Vagina (tissue), 2 donors: ENCODE measurements around the gene NUMA1. TPM values are rescaled to one million over a fixed set of nuclear protein-coding genes. Genes with fewer than 3 reads are reported as not detected.

Source experiments
- DNase-seq, 2 donors: peaks; one replicate each; pipeline ENCODE4 v3.0.0-alpha.2; 2017; ENCODE audit errors: extremely low spot score in 2 of 2
- H3K27ac ChIP-seq: fragments of 200-600 bp; sonication (generic); one replicate; pipeline ENCODE4 v1.5.1; 2019
- H3K27me3 ChIP-seq: fragments of 200-600 bp; sonication (generic); one replicate; pipeline ENCODE4 v1.5.1; 2019
- H3K36me3 ChIP-seq, 2 donors: fragments of 200-600 bp; sonication (generic); one replicate each; pipeline ENCODE4 v1.5.1; 2017 to 2019
- H3K4me1 ChIP-seq: fragments of 200-600 bp; sonication (generic); one replicate; pipeline ENCODE4 v1.5.1; 2019
- H3K4me3 ChIP-seq, 2 donors: fragments of 200-600 bp; sonication (generic); 1 replicate in 1 of 2; 2 replicates in 1 of 2; pipeline ENCODE4 v1.5.1; 2016 to 2019
- H3K9me3 ChIP-seq: fragments of 200-600 bp; sonication (generic); one replicate; pipeline ENCODE4 v1.5.1; 2019
- POLR2A ChIP-seq, 2 donors: fragments of 450-650 bp; IDR thresholded peaks; one replicate each; pipeline ENCODE4 v1.6.1; 2017; ENCODE audit warnings: antibody characterized with exemption in 2 of 2, mild to moderate bottlenecking in 2 of 2, moderate library complexity in 2 of 2
- POLR2AphosphoS5 ChIP-seq, 2 donors: sonication (generic); formaldehyde crosslinking; IDR thresholded peaks; one replicate each; pipeline ENCODE4 v1.9.0; 2017; ENCODE audit warnings: antibody characterized with exemption in 2 of 2, mild to moderate bottlenecking in 2 of 2, low read depth in 1 of 2; ENCODE audit not compliant: insufficient read depth in 1 of 2
- intact Hi-C: fragments of 100-400 bp; cut with DNase I; formaldehyde crosslinking; loops from one replicate; pipeline ENCODE4 v1.15.1; 2023
- total RNA-seq: library from RNA; depleted of rRNA; stranded (reverse); fragments of >200 nt; gene quantifications from one replicate; pipeline ENCODE4 v1.2.3, GENCODE V29; 2016
- TF ChIP-seq, protein P1 (sequence below), 3 experiments: fragments of 450-650 bp in 2 of 3; fragments of 200-600 bp in 1 of 3; sonication (generic) in 1 of 3; IDR thresholded peaks; one replicate each; pipeline ENCODE4 v1.5.1; 2017 to 2019; ENCODE audit warnings: antibody characterized with exemption in 3 of 3, mild to moderate bottlenecking in 2 of 3, moderate library complexity in 2 of 3

The NUMA1 gene
- total RNA-seq, 1 donor from 2014 or later = 314 TPM

DNA sequence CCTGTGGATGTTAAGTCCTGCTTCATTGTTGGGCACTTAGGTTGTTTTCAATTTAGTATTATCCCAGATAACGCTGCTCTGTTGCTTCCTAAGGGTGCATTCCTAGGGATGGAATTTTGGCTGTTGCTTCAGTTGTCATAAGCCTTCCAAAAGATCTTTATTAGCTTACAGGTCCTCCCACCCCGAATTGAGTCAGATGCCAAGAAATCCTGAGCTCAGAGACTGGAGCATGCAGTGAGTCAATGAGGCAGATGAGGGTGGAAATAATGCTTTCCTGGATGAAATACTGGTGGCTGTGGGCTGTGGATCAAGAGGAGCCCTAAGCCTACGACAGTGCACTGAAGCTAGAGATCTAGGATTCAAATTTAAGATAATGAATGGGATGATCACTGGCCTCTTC lies 92.3 kb downstream of the NUMA1 start:
- H3K27ac ChIP-seq = no peak overlapping the region
- intact Hi-C loops = no loop called here
- H3K27me3 ChIP-seq = no peaks in the 10 kb centered on the region
- TF ChIP-seq, protein P1, sequence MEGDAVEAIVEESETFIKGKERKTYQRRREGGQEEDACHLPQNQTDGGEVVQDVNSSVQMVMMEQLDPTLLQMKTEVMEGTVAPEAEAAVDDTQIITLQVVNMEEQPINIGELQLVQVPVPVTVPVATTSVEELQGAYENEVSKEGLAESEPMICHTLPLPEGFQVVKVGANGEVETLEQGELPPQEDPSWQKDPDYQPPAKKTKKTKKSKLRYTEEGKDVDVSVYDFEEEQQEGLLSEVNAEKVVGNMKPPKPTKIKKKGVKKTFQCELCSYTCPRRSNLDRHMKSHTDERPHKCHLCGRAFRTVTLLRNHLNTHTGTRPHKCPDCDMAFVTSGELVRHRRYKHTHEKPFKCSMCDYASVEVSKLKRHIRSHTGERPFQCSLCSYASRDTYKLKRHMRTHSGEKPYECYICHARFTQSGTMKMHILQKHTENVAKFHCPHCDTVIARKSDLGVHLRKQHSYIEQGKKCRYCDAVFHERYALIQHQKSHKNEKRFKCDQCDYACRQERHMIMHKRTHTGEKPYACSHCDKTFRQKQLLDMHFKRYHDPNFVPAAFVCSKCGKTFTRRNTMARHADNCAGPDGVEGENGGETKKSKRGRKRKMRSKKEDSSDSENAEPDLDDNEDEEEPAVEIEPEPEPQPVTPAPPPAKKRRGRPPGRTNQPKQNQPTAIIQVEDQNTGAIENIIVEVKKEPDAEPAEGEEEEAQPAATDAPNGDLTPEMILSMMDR (IDR thresholded peaks at IDR 0.05) = no peak
- TF ChIP-seq POLR2AphosphoS5 (IDR thresholded peaks at IDR 0.05; ENCODE audit: insufficient read depth in 1 of 2, low read depth in 1 of 2) (no peak), POLR2A (IDR thresholded peaks at IDR 0.05) (no peak)
- peaks cover 9% of the 10 kb centered on the region for H3K4me1 ChIP-seq
- H3K4me3 ChIP-seq = no peak overlapping the region
- no peaks in the 10 kb centered on the region for H3K36me3 ChIP-seq
- no peak for DNase-seq
- no peaks in the 10 kb centered on the region for H3K9me3 ChIP-seq

DNA sequence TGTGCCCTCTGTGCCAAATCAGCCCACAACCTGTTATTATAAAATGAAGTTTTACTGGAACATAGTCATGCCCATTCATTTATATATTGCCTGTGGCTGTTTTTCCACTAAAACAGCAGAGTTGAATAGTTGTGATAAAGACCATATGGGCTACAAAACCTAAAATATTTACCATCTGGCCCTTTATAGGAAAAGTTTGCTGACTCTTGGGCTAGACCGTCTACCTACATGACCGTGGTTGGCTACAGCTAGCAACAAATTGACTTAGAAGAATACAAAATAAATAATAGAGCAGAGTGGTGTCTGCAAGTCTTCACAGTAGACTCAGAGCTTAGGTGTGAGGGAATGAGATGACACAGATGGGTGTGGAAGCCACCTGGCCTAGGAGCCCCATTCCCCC lies 92.8 kb downstream of the NUMA1 start:
- intact Hi-C loops = no loop called here
- Histone ChIP-seq H3K4me3 (no peak overlapping the region), H3K27ac (no peak overlapping the region), H3K36me3 (no peaks in the 10 kb centered on the region), H3K4me1 (peaks cover 9% of the 10 kb centered on the region), H3K27me3 (no peaks in the 10 kb centered on the region), H3K9me3 (no peaks in the 10 kb centered on the region)
- TF ChIP-seq POLR2A (IDR thresholded peaks at IDR 0.05) (no peak), POLR2AphosphoS5 (IDR thresholded peaks at IDR 0.05; ENCODE audit: insufficient read depth in 1 of 2, low read depth in 1 of 2) (no peak)
- TF ChIP-seq, protein P1 (IDR thresholded peaks at IDR 0.05) = no peak
- no peak for DNase-seq

DNA sequence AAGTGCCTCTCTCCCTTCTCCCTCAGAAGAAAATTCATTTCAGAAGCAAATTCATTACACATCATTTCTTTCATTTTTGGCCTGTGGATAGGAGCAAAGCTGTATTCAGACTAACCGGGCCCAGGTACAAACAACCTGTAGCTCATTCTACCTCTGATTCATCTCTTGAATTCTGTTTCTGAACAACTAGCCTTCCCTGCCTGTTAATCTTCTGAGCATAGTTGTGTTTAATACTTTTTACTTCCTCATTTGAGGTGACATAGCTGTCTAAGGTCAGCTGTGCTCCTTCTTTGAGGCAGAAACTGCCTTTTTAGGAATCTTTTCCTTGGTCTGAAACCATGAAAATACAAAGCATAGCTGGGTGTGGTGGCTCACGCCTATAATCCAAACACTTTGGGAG lies 94.2 kb downstream of the NUMA1 start:
- intact Hi-C loops = no loop called here

DNA sequence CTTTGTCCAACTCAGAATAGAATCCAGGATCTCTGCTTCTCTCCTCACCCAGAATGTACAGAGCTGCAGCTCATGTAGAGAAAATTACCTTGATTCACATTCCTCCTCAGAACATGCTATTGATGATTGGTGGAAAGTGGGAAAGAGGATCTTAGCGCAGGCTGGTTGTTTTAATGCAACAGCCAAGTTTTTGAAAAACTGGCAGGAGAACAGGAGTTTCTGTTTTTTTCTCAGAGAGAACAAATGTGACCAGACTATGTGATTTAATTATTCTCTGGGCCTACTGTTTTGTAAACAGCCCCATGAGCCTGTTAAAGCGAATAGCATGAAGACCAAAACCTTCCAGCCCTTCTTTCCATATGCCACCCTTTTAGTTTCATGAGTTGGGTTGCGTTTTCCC lies 100.7 kb downstream of the NUMA1 start:
- TF ChIP-seq, protein P1 (IDR thresholded peaks at IDR 0.05) = no peak
- no peak for TF ChIP-seq POLR2AphosphoS5 (IDR thresholded peaks at IDR 0.05; ENCODE audit: insufficient read depth in 1 of 2, low read depth in 1 of 2)
- H3K9me3 ChIP-seq = no peaks in the 10 kb centered on the region
- intact Hi-C loops = no loop called here
- H3K36me3 ChIP-seq = no peaks in the 10 kb centered on the region
- no peaks in the 10 kb centered on the region for H3K4me1 ChIP-seq
- DNase-seq = no peak
- no peaks in the 10 kb centered on the region for H3K27me3 ChIP-seq
- H3K4me3 ChIP-seq = no peak overlapping the region
- no peak overlapping the region for H3K27ac ChIP-seq

More for the DNA sequence above, 94.2 kb downstream of the NUMA1 start:
- no peaks in the 10 kb centered on the region for H3K9me3 ChIP-seq
- H3K27me3 ChIP-seq = no peaks in the 10 kb centered on the region
- no peaks in the 10 kb centered on the region for H3K36me3 ChIP-seq
- no peak for DNase-seq
- H3K4me1 ChIP-seq = peaks cover 9% of the 10 kb centered on the region
- H3K27ac ChIP-seq = no peak overlapping the region
- TF ChIP-seq POLR2AphosphoS5 (IDR thresholded peaks at IDR 0.05; ENCODE audit: insufficient read depth in 1 of 2, low read depth in 1 of 2) (no peak), POLR2A (IDR thresholded peaks at IDR 0.05) (no peak)
- TF ChIP-seq, protein P1 (IDR thresholded peaks at IDR 0.05) = no peak
- H3K4me3 ChIP-seq = no peak overlapping the region

DNA sequence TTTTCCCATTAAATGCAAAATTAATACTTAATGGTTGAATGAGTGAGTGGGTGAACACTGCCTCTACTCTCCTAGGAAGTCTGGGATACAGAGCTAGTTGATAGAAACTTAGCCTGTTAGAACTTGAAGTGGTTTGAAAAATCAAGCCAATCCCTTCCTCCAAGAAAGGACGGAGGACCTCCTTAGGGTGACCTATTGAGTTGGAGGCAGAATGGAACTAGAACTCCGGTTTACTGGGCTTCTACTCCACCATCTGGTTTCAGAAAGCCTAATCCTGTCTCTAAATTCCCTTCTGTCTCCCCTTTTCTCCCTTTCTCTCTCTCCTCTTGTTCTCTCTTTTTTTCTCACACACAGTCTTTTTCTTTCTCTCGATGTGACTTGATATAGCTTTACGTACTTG lies 101.2 kb downstream of the NUMA1 start:
- Histone ChIP-seq H3K4me1 (no peaks in the 10 kb centered on the region), H3K27ac (no peak overlapping the region), H3K27me3 (no peaks in the 10 kb centered on the region), H3K9me3 (no peaks in the 10 kb centered on the region), H3K4me3 (no peak overlapping the region), H3K36me3 (no peaks in the 10 kb centered on the region)
- no peak for DNase-seq
- no peak for TF ChIP-seq POLR2A (IDR thresholded peaks at IDR 0.05)
- TF ChIP-seq POLR2AphosphoS5 (IDR thresholded peaks at IDR 0.05; ENCODE audit: insufficient read depth in 1 of 2, low read depth in 1 of 2) = no peak
- TF ChIP-seq, protein P1 (IDR thresholded peaks at IDR 0.05) = no peak
- intact Hi-C loops = no loop called here
